GM19324 (cell line): ENCODE data around the gene C10orf105.

Source experiments
- ATAC-seq: cut with Tn5 transposase; IDR thresholded peaks from one replicate; pipeline ENCODE4 v1.9.1; 2021; ENCODE audit warnings: mild to moderate bottlenecking, moderate library complexity; ENCODE audit not compliant: unreplicated experiment, low FRiP score

The C10orf105 gene

GRCh38 chr10:71718165-71718698 is 1.3 kb downstream of the C10orf105 start:
- ATAC-seq, result no peak

GRCh38 chr10:71717551-71717951 is 2.0 kb downstream of the C10orf105 start:
- ATAC-seq, result no peak

- no peak for ATAC-seq
Measured at GRCh38 chr10:71717056-71717455, 2.5 kb downstream of the C10orf105 start.

- ATAC-seq, result no peak
Measured at GRCh38 chr10:71716426-71716825, 3.2 kb downstream of the C10orf105 start.

GRCh38 chr10:71715860-71716259 is 3.7 kb downstream of the C10orf105 start:
- no peak for ATAC-seq

GRCh38 chr10:71715026-71715425 is 4.6 kb downstream of the C10orf105 start:
- no peak for ATAC-seq

- no peak for ATAC-seq
Measured at GRCh38 chr10:71714592-71714991, 5.0 kb downstream of the C10orf105 start.

- no peak for ATAC-seq
Measured at GRCh38 chr10:71714031-71714410, 5.6 kb downstream of the C10orf105 start.

- no peak for ATAC-seq
Measured at GRCh38 chr10:71713135-71714030, 6.2 kb downstream of the C10orf105 start.

- no peak for ATAC-seq
Measured at GRCh38 chr10:71712572-71713134, 6.9 kb downstream of the C10orf105 start.

- ATAC-seq, result no peak
Measured at GRCh38 chr10:71712170-71712569, 7.4 kb downstream of the C10orf105 start.

- ATAC-seq, result no peak
Measured at GRCh38 chr10:71711052-71711623, 8.4 kb downstream of the C10orf105 start.

- no peak for ATAC-seq
Measured at GRCh38 chr10:71710519-71710918, 9.1 kb downstream of the C10orf105 start.

GRCh38 chr10:71708897-71709882 is 10.4 kb downstream of the C10orf105 start:
- ATAC-seq, result no peak

GRCh38 chr10:71708301-71708703 is 11.3 kb downstream of the C10orf105 start:
- no peak for ATAC-seq

GRCh38 chr10:71707240-71707789 is 12.3 kb downstream of the C10orf105 start:
- ATAC-seq, result no peak

GRCh38 chr10:71706216-71707121 is 13.1 kb downstream of the C10orf105 start:
- no peak for ATAC-seq

- no peak for ATAC-seq
Measured at GRCh38 chr10:71705582-71705981, 14.0 kb downstream of the C10orf105 start.

GRCh38 chr10:71704816-71705215 is 14.8 kb downstream of the C10orf105 start:
- ATAC-seq, result no peak
